ENCODE measurements around the gene FLNB.

- TF ChIP-seq POLR2A (IDR thresholded peaks at IDR 0.05; ENCODE audit: control extremely low read depth in 1 of 2, low read depth in 2 of 2, low read length in 2 of 2) (no peak), FOSL1 (IDR thresholded peaks at IDR 0.05; ENCODE audit: insufficient read depth, low read depth, low read length) (no peak), RFX5 (IDR thresholded peaks at IDR 0.05; ENCODE audit: borderline replicate concordance, low read depth, low read length) (no peak), POLR2AphosphoS5 (IDR thresholded peaks at IDR 0.05; ENCODE audit: low read depth, low read length) (no peak), KDM5A (IDR thresholded peaks at IDR 0.05; ENCODE audit: low read length) (no peak), MAX (IDR thresholded peaks at IDR 0.05) (no peak), MAFK (IDR thresholded peaks at IDR 0.05; ENCODE audit: low read depth, low read length) (no peak), ZNF274 (IDR thresholded peaks at IDR 0.05; ENCODE audit: borderline replicate concordance, extremely low read depth, low read length) (no peak), CEBPB (IDR thresholded peaks at IDR 0.05; ENCODE audit: low read depth, low read length) (no peak)
- TF ChIP-seq, protein P1, sequence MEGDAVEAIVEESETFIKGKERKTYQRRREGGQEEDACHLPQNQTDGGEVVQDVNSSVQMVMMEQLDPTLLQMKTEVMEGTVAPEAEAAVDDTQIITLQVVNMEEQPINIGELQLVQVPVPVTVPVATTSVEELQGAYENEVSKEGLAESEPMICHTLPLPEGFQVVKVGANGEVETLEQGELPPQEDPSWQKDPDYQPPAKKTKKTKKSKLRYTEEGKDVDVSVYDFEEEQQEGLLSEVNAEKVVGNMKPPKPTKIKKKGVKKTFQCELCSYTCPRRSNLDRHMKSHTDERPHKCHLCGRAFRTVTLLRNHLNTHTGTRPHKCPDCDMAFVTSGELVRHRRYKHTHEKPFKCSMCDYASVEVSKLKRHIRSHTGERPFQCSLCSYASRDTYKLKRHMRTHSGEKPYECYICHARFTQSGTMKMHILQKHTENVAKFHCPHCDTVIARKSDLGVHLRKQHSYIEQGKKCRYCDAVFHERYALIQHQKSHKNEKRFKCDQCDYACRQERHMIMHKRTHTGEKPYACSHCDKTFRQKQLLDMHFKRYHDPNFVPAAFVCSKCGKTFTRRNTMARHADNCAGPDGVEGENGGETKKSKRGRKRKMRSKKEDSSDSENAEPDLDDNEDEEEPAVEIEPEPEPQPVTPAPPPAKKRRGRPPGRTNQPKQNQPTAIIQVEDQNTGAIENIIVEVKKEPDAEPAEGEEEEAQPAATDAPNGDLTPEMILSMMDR (IDR thresholded peaks at IDR 0.05; ENCODE audit: control extremely low read depth in 1 of 3, insufficient read depth in 1 of 3, low read depth in 1 of 3, low read length in 3 of 3): no peak
Observed at GRCh38 chr3:58036293-58037032, 28.2 kb downstream of the FLNB start.
